GM19438 (cell line): ENCODE measurements around the gene NUP107.

Experiments used
- ATAC-seq: cut with Tn5 transposase; IDR thresholded peaks from one replicate; pipeline ENCODE4 v1.9.1; 2021; ENCODE audit warnings: low read depth; ENCODE audit not compliant: unreplicated experiment

NUP107 gene

DNA sequence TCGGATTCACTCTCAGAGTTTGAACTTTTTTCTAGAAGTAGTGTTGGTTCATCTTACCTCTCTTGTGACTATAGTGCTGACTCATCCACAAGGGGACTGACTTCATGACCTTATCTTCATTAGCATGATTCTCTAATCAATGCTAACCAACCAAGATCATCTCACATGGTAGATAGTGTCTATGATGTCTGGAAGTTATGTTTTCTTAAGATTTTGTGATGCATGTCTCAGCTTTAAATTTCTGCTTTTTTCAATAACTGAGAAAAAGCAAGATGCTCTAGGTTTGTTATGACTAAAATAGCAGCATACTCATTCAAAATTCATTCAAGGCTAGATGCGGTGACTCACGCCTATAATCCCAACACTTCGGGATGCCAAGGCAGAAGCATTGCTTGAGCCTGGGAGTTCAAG, 46.9 kb downstream of the NUP107 start:
- no peak for ATAC-seq

- ATAC-seq: no peak
Measured at GRCh38 chr12:68739891-68740290, 53.1 kb downstream of the NUP107 start.

DNA sequence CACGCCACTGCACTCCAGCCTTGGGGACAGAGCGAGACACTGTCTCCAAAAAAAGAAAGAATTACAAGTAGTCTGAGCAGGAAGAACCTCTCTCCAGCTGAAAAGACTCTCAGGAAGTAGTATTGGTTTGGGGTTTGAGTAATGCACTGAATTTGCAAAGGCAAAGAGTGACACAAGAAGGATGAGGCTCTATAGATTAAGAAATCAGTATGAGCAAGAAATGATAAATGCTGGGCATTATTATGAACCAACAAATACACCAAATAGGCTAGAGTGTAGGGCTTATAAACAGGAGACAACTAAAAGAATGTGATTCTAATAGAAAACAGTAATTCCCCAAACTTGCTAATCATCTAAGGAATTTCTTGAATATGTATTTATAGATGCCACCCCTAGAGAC, 56.6 kb downstream of the NUP107 start:
- ATAC-seq: no peak

DNA sequence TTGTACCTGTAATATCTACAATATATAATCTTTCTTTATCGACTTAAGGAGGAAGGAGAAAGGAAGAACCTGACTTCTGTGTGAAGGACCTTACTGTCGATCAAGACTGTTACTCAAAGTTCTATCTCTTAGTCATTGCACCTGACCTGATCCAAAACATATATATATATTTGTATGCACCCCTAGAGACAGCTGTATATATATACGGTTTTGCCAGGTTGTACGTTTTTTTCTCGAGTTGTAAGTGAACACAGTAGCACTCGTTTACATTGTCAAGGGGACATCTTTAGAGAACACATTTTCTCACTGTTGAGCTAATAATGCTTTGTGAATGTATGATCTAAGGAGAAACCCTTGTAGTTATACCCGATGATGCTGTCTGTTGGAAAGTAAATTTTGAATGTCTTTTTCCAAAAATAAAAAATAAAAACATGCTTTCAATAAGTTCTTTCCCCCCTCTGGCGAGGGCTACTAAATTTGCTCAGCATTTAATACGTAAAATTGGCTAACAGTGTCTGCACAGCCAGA, 58.7 kb downstream of the NUP107 start:
- no peak for ATAC-seq

- peak; percentile 97 for ATAC-seq
Measured at GRCh38 chr12:68745904-68746571, 59.3 kb downstream of the NUP107 start, which contains the start of gene SLC35E3. SLC35E3 (plus strand) TSS chr12:68746176; CDS start chr12:68746378, 202 bp downstream.

- peak; percentile 55 for ATAC-seq
Measured at GRCh38 chr12:68746572-68747180, 59.9 kb downstream of the NUP107 start.

GRCh38 chr12:68749443-68749842, 62.7 kb downstream of the NUP107 start:
- ATAC-seq: no peak

GRCh38 chr12:68749861-68750260, 63.1 kb downstream of the NUP107 start:
- no peak for ATAC-seq

GRCh38 chr12:68750506-68750905, 63.7 kb downstream of the NUP107 start:
- ATAC-seq: no peak

GRCh38 chr12:68755536-68756243, 68.9 kb downstream of the NUP107 start:
- ATAC-seq: no peak

DNA sequence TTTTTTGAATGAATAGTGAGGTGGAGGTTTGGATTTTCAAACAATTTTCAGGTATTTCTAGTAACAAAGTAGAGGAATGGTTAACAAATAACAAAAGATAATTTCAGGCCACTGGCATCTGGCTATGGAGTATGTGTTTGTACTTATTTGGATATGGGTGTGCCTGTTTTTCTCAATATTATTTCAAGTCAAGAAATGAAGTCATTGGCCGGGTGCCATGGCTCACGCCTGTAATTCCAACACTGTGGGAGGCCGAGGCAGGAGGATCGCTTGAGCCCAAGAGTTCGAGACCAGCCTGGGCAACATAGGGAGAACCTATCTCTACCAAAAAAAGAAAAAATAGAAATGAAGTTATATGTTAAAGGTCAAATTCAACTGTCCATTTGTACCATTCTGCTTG, 73.1 kb downstream of the NUP107 start:
- ATAC-seq: no peak

DNA sequence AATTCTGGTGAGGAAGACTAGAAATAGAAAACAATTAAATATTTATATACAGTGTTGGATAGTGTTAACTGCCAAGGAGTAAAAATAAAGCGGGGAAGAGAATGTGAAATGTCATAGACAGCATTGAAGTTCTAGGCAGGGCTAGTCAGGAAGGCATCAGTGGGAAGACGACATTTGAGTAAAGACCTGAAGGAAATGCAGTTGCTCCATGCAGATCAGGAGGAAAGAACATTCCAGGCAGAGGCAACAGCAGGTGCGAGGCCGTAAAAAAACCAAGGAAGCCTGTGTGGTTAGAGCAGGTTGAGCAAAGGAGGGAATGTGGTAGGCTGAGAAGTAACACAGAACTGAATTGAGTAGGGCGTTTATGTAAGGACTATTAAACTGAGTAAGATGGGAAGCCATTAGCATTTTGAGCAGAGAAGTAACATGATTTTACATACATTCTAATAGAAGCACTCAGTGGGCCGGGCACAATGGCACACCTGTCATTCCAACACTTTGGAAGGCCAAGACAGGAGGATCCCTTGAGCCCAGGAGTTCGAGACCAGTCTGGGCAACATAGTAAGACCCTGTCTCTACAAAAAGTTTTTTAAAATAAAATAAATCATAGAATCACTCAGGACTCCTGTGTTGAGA, 74.1 kb downstream of the NUP107 start:
- ATAC-seq: no peak

- no peak for ATAC-seq
Measured at GRCh38 chr12:68761442-68761812, 74.6 kb downstream of the NUP107 start.

DNA sequence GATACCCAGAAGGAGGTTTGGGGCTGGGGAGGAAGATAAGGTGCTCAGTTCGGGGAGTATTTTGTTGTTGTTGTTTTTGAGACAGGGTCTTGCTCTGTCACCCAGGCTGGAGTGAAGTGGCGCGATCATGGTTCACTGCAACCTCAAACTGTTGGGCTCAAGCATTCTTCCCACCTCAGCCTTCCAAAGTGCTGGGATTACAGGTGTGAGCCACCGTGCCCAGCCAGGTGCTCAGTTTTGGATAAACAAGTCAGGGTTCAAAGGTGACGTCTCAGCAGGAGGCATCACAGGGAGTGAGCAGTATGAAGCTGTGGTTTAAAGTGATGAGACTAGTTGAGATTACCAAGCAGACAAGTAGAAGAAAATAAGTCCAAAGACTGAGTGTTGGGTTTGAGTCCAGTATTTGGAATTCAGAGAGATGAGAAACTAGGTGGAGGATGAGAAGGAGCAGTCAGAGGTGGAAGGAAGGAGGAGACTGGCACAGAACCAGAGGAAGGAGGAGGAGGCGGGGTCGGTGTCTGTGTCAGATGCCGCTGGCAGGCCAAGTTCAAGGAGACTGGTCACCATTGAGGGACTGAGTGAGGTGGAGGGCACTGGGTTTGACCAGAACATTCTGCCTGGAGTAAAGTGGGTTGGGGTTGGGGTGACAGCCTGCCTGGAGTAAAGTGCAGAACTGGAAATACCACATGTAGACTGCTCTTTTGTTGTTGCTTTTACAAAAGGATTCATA, 75.3 kb downstream of the NUP107 start:
- no peak for ATAC-seq

DNA sequence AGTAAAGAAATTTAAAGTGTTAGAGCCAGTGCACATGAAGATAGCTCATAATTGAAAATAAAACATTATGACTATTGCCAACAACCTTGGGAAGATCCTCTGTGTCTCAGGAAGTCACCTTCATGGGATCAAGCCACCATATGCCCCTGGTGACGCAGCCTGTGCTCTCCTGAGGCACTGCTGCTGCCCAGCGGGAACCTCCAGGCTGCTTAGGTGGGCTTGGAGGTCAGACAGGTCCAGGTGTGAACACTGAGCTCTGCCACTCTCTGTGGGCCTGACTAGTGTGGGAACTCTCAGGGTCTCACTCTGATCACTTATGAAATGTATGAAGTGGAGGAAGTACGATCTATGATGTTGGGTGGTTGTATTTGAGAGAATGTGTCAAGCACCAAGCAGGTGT, 75.9 kb downstream of the NUP107 start:
- ATAC-seq: no peak

DNA sequence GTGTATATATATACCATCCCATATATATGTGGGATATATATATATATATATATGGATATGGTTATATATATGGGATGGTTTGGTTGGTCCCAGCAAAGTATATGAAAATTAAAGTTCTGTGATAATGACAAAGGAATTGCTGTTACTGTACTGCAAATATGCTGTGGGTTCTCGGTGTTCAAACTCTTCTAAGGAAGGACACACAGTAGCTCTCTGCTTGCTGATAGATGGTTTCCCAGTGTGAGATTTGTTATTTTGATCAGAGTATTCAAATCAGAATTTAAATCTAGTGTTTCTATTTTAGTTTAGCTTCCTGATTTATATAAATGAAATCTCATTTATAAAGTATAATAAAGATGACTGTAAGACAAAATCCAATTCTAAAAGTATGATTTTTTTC, 78.9 kb downstream of the NUP107 start:
- ATAC-seq: no peak

DNA sequence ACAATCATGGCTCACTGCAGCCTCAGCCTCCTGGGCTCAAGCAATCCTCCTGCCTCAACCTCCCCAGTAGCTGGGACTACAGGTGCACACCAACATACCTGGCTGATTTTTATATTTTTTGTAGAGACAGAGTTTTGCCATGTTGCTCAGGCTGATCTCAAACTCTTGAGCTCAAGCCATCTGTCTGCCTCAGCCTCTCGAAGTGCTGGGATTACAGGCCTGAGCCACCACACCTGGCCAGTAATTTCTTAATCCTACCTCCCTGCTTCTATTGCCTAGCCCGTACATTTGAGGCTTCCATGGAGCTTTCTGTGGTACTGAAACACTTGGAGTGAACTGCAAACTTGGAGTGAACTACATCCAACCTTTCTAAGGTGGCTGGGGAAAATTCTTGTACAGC, 79.9 kb downstream of the NUP107 start:
- ATAC-seq: no peak

DNA sequence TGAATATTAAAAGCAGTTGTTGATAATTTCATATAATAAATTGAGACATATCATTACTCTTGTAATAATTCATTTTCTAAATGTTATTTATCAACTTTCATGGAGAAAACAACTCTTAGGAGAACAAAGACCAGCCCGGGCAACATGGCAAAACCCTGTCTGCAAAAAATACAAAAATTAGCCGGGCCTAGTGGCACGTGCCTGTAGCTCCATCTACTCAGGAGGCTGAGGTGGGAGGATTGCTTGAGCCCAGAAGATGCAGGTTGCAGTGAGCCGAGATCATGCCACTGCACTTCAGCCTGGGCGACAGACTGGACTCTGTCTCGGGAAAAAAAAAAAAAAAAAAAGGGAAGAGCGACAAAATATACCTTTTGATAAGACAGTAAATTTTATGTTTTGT, 80.4 kb downstream of the NUP107 start:
- ATAC-seq: no peak

- no peak for ATAC-seq
Measured at GRCh38 chr12:68768431-68768939, 81.7 kb downstream of the NUP107 start.

- no peak for ATAC-seq
Measured at GRCh38 chr12:68769941-68770340, 83.2 kb downstream of the NUP107 start.
